K562 (cell line): ENCODE results near the gene MEP1B. TPM values are rescaled to one million over a fixed set of nuclear protein-coding genes. Genes with fewer than 3 reads are reported as not detected.

Source experiments
- CUX1 ChIP-seq: fragments of 200-800 bp; sonication (Bioruptor generic); IDR thresholded peaks from 2 replicates; pipeline ENCODE4 v1.6.1; 2016; ENCODE audit warnings: missing genetic modification characterization, missing compliant biosample characterization
- REST ChIP-seq, 2 experiments: fragments of 450-650 bp; formaldehyde crosslinking in 1 of 2; IDR thresholded peaks; 2 replicates each; pipeline versions ENCODE4 v1.4.0 to v1.6.1; 2014 to 2020; ENCODE audit warnings: mild to moderate bottlenecking in 2 of 2, borderline replicate concordance in 1 of 2, low read depth in 1 of 2
- RNF219 ChIP-seq: fragments of 250-450 bp; sonication (Bioruptor Pico); IDR thresholded peaks from 2 replicates; pipeline ENCODE4 v1.5.0; 2022; ENCODE audit warnings: mild to moderate bottlenecking
- polyA plus RNA-seq, 8 experiments: library from polyadenylated mRNA; depleted of rRNA in 4 of 8; stranded (reverse) in 5 of 8; unstranded in 3 of 8; fragments of >200 nt; fragmentation: Nextera tagmentation in 2 of 8; fragmentation: Illumina TruSeq in 1 of 8; extraction: Ambion mirVana in 2 of 8; extraction: Trizol in 1 of 8; gene quantifications; 2 replicates each; pipeline versions ENCODE4 v1.2.1 to v1.2.3, GENCODE V29; 2011 to 2014; ENCODE audit warnings: inconsistent platforms in 1 of 8, missing spikeins in 1 of 8
- total RNA-seq, 7 experiments: library from RNA; depleted of rRNA in 6 of 7; stranded (reverse); fragments of >200 nt in 6 of 7; fragmentation: Illumina TruSeq in 2 of 7; extraction: Trizol in 2 of 7; gene quantifications; 2 replicates each; pipeline versions ENCODE4 v1.2.1 to v1.2.3, GENCODE V29; 2011 to 2021; ENCODE audit warnings: low replicate concordance in 1 of 7

The MEP1B gene
- total and polyA plus RNA-seq, 9 of the 15 experiments (the other 6 are each of a cell fraction or from before 2014, with no cell fraction given): 0.03 to 0.11 TPM; not detected in 7

GRCh38 chr18:32237049-32237448 is 47.2 kb downstream of the MEP1B start (continued):
- TF ChIP-seq RNF219 (CRISPR knock-in tag) (no peak), CUX1 (CRISPR knock-in tag) (no peak), REST (IDR thresholded peaks at IDR 0.05; ENCODE audit: borderline replicate concordance) (no peak), REST (CRISPR knock-in tag; IDR thresholded peaks at IDR 0.05; ENCODE audit: low read depth) (no peak)
